Retinal pigment epithelial cell (primary cell): ENCODE results near the gene ABCA13.

Source experiments
- DNase-seq: peaks from one replicate; pipeline ENCODE4 v3.0.0-alpha.2; 2010; ENCODE audit warnings: low read depth
- H3K4me3 ChIP-seq: 2 replicates; pipeline ENCODE4 v1.5.1; 2011; ENCODE audit warnings: mild to moderate bottlenecking, low read length, control low read depth, moderate library complexity
- TF ChIP-seq, protein P1 (sequence below): conservative IDR thresholded peaks from 2 replicates; pipeline ENCODE4 v1.5.1; 2011; ENCODE audit warnings: low read depth, low read length, control low read depth, inconsistent platforms

Gene ABCA13

DNA sequence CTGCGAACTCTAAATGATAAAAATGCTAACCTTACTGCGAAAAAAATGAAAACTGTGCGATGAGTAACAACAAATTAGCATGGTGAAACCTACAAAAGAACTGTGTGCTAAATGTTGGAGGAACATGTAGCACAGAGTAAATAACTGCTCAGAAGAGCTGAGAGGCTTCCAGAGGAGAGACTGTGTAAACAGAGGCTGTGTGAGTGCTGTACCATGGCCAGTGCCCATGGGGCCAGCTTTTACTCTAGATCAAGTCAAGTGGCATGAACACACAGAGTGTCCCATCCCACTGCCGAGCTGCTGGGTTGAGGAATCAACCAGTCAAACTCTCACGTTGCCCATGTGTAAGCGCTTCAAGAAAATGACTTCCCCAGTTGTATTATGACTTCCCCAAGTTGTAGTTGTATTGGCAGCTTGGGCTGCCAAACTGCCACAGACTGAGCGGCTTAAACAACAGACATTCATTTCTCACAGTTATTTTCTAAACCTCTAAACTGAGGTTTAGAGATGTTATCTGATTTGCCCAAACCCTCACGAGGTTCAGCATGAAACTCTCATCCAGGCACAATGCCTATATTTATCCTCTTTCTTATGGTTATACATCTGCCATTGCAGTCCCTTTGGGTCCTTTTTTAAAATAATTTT lies 270.7 kb downstream of the ABCA13 start:
- DNase-seq, result no peak
- no peak overlapping the region for H3K4me3 ChIP-seq
- TF ChIP-seq, protein P1, sequence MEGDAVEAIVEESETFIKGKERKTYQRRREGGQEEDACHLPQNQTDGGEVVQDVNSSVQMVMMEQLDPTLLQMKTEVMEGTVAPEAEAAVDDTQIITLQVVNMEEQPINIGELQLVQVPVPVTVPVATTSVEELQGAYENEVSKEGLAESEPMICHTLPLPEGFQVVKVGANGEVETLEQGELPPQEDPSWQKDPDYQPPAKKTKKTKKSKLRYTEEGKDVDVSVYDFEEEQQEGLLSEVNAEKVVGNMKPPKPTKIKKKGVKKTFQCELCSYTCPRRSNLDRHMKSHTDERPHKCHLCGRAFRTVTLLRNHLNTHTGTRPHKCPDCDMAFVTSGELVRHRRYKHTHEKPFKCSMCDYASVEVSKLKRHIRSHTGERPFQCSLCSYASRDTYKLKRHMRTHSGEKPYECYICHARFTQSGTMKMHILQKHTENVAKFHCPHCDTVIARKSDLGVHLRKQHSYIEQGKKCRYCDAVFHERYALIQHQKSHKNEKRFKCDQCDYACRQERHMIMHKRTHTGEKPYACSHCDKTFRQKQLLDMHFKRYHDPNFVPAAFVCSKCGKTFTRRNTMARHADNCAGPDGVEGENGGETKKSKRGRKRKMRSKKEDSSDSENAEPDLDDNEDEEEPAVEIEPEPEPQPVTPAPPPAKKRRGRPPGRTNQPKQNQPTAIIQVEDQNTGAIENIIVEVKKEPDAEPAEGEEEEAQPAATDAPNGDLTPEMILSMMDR, result no peak

DNA sequence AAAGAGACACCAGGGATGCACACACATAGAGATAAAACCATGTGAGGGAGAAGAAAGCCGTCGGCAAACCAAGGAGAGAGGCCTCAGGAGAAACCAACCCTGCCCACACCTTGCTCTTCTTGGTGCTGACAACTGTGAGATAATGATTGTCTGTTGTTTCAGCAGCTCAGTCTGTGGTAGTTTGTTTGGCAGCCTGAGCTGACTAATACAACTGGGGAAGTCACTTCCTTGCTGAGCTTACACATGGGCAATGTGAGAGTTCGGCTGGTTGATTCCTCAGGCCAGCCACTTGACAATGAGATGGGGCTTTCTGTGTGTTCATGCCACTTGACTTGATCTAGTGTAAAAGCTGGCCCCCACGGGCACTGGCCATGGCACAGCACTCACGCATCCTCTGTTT lies 271.8 kb downstream of the ABCA13 start:
- TF ChIP-seq, protein P1, result no peak
- DNase-seq, result no peak

DNA sequence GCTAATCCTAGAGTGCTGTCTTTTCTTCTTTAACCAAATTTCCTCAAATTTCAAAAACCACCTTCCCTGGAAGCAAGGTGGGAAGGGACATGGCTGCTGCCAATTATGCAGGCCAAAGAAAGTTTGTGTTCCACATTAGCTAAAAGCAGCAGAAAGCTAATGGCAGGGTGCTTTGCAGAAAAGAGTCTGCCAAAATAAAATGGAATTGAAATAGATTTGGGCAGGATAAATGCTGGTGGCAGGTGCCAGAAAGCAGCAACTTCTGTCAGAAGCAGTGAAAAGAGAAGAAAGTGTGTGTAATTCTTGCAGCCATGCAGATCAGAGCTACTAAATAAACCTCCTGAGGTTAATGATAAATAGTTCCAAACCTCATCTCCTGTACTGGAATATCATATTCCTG lies 275.5 kb downstream of the ABCA13 start:
- no peak for DNase-seq
- TF ChIP-seq, protein P1, result no peak
- H3K4me3 ChIP-seq, result no peak overlapping the region

More for the DNA sequence above, 271.8 kb downstream of the ABCA13 start:
- H3K4me3 ChIP-seq, result no peak overlapping the region

DNA sequence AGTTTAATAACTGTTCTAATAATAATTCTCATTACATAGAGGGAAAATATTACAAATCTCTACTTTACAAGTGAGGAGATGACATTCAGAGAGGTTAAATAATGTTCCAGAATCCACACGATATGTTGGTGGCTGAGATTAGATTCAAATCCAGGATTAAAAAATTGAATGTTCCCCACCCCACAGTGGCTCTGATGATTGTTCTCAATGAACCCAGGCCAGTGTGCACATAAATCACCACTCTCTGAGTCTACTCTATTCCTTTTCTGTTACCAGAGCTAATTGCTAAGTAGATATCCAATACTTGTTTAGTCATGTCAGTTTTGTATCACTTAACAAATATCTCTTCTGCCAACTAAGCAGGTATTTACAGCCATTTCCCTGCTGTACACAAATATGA lies 281.0 kb downstream of the ABCA13 start:
- no peak overlapping the region for H3K4me3 ChIP-seq
- no peak for DNase-seq
- TF ChIP-seq, protein P1, result no peak

DNA sequence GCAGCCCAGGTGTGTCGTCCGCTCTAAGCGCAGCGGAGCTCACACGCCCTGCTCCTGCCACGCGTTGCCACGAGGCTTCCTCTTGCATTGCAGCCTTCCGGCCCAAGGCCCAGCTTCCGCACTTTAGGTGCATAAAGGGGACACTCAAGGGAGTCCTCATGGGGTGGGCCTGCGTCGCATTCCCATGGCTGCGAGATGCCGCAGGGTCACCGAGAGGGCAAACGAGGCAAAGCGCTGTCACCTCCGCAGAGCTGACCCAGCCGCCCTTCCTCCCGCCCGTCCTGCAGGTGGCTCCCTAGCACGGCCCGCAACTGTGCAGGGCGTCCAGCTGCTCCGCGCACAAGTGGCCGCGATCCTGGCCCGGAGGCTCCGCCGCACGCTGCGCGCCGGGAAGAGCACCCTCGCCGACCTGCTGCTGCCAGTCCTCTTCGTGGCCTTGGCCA lies 283.5 kb downstream of the ABCA13 start:
- no peak overlapping the region for H3K4me3 ChIP-seq
- no peak for DNase-seq
- TF ChIP-seq, protein P1, result no peak

DNA sequence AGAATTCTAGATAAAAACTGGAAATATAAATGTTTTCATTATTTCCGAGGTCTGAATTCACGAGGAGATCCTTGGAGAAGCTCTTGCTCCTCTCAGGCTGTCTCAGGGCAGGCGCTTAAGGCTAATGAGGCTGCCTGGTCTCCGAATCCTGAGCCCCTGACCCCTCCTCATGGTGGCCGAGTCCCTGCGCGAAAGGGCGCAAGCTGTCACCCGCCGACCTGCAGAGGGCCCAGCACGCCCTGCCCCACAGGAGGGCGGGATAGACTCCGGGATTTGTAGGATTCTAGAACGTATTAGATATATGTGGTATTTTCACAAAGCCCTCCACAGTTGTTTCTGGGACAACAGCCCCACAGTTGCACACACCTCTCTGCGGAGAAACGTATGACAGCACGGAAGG lies 284.1 kb downstream of the ABCA13 start:
- no peak overlapping the region for H3K4me3 ChIP-seq
- TF ChIP-seq, protein P1, result no peak
- no peak for DNase-seq
